Keratinocyte (primary cell): ENCODE measurements around the gene FOXP3. TPM values are rescaled to one million over a fixed set of nuclear protein-coding genes. Genes with fewer than 3 reads are reported as not detected.

Experiments used
- DNase-seq: peaks from one replicate; pipeline ENCODE4 v3.0.0-alpha.2; 2011; ENCODE audit warnings: low read depth, missing footprints, low spot score
- FAIRE-seq: peaks from 2 replicates; lab custom pipeline; 2011; peaks lifted over from hg19 to GRCh38; lab: Jason Lieb, UNC
- H2AFZ ChIP-seq: 2 replicates; pipeline ENCODE4 v1.6.0; 2012; ENCODE audit warnings: low read length, control low read depth, inconsistent platforms; ENCODE audit not compliant: control insufficient read depth
- H3K27ac ChIP-seq: 2 replicates; pipeline ENCODE4 v1.5.1; 2011; ENCODE audit warnings: low read length; ENCODE audit not compliant: control insufficient read depth, insufficient read depth
- H3K27me3 ChIP-seq: 3 replicates; pipeline ENCODE4 v1.6.0; 2011; ENCODE audit warnings: low read length; ENCODE audit not compliant: control insufficient read depth, insufficient read depth; ENCODE audit errors: extremely low read depth
- H3K36me3 ChIP-seq, 2 experiments: 2 replicates in 1 of 2; 3 replicates in 1 of 2; pipeline ENCODE4 v1.5.1; 2011; ENCODE audit warnings: low read length in 2 of 2, mild to moderate bottlenecking in 1 of 2; ENCODE audit not compliant: control insufficient read depth in 2 of 2, insufficient read depth in 2 of 2; ENCODE audit errors: extremely low read depth in 1 of 2
- H3K4me1 ChIP-seq: 3 replicates; pipeline ENCODE4 v1.5.1; 2011; ENCODE audit warnings: low read length; ENCODE audit not compliant: control insufficient read depth, insufficient read depth; ENCODE audit errors: extremely low read depth
- H3K4me2 ChIP-seq: 3 replicates; pipeline ENCODE4 v1.6.0; 2011; ENCODE audit warnings: low read depth, low read length; ENCODE audit not compliant: control insufficient read depth, insufficient read depth; ENCODE audit errors: extremely low read depth
- H3K4me3 ChIP-seq, 3 experiments: fragments of 200-600 bp in 1 of 3; sonication (generic) in 1 of 3; 2 replicates in 2 of 3; 3 replicates in 1 of 3; pipeline ENCODE4 v1.5.1; 2011 to 2016; ENCODE audit warnings: low read length in 3 of 3, mild to moderate bottlenecking in 3 of 3, control low read depth in 2 of 3, inconsistent platforms in 1 of 3, low read depth in 1 of 3, mixed read lengths in 1 of 3, mixed run types in 1 of 3, moderate library complexity in 1 of 3; ENCODE audit not compliant: control insufficient read depth in 2 of 3, insufficient read depth in 2 of 3; ENCODE audit errors: extremely low read depth in 1 of 3
- H3K79me2 ChIP-seq: 2 replicates; pipeline ENCODE4 v1.6.0; 2012; ENCODE audit warnings: low read length; ENCODE audit not compliant: control insufficient read depth, insufficient read depth
- H3K9ac ChIP-seq: 3 replicates; pipeline ENCODE4 v1.6.0; 2011; ENCODE audit warnings: low read length; ENCODE audit not compliant: control insufficient read depth, insufficient read depth; ENCODE audit errors: extremely low read depth
- H3K9me1 ChIP-seq: 3 replicates; pipeline ENCODE4 v1.6.0; 2011; ENCODE audit warnings: low read length; ENCODE audit not compliant: control insufficient read depth, insufficient read depth; ENCODE audit errors: extremely low read depth
- H3K9me3 ChIP-seq: 2 replicates; pipeline ENCODE4 v1.5.1; 2012; ENCODE audit warnings: low read depth, low read length; ENCODE audit not compliant: control insufficient read depth
- H4K20me1 ChIP-seq: 3 replicates; pipeline ENCODE4 v1.6.0; 2011; ENCODE audit warnings: low read length; ENCODE audit not compliant: control insufficient read depth, insufficient read depth; ENCODE audit errors: extremely low read depth
- CTCF ChIP-seq, 3 experiments: IDR thresholded peaks in 1 of 3; conservative IDR thresholded peaks in 1 of 3; optimal IDR thresholded peaks in 1 of 3; 2 replicates in 2 of 3; 3 replicates in 1 of 3; pipeline versions ENCODE3 to v1.5.1; 2011; ENCODE audit warnings: low read length in 3 of 3, mild to moderate bottlenecking in 3 of 3, moderate library complexity in 2 of 3, control low read depth in 1 of 3, inconsistent platforms in 1 of 3; ENCODE audit not compliant: insufficient read depth in 2 of 3; ENCODE audit errors: extremely low read depth in 1 of 3
- EZH2 ChIP-seq: IDR thresholded peaks from one replicate; pipeline ENCODE4 v1.6.1; 2012; ENCODE audit warnings: inconsistent platforms, mild to moderate bottlenecking, low read length, moderate library complexity
- dilution Hi-C: fragments of 300-500 bp; cut with MboI; formaldehyde crosslinking; loops from one replicate; pipeline ENCODE4 v1.7.0; 2020; ENCODE audit warnings: low sequenced_read_pairs; ENCODE audit not compliant: extremely low pct_ligation_motif_present
- polyA plus RNA-seq, 5 experiments: library from polyadenylated mRNA; depleted of rRNA in 3 of 5; stranded (reverse) in 3 of 5; stranded (forward) in 1 of 5; unstranded in 1 of 5; fragments of >200 nt; gene quantifications; 1 replicate in 1 of 5; 2 replicates in 3 of 5; 3 replicates in 1 of 5; pipeline versions ENCODE4 v1.2.1 to v1.2.3, GENCODE V29; 2011 to 2012; ENCODE audit warnings: missing spikeins in 2 of 5, low read depth in 1 of 5, low replicate concordance in 1 of 5

Gene FOXP3
- polyA plus RNA-seq, 1 donor (not counting 4 experiments of a cell fraction or from before 2014, with no cell fraction given), result 0.05 TPM

GRCh38 chrX:49257074-49257790 is 7.3 kb downstream of the FOXP3 start:
- H3K4me3 ChIP-seq, result no peak overlapping the region
- no peak overlapping the region for H2AFZ ChIP-seq
- no peaks in the 10 kb centered on the region for H3K27me3 ChIP-seq
- DNase-seq, result no peak
- no peak for TF ChIP-seq CTCF (optimal IDR thresholded peaks at IDR 0.05 in 1 of 3, IDR thresholded peaks at IDR 0.05 in 1 of 3, conservative IDR thresholded peaks at IDR 0.05 in 1 of 3; ENCODE audit: extremely low read depth in 1 of 3, insufficient read depth in 2 of 3, low read length in 3 of 3)
- no peak for TF ChIP-seq EZH2
- no peaks in the 10 kb centered on the region for H3K9me1 ChIP-seq
- H3K9ac ChIP-seq, result no peak overlapping the region
- H3K27ac ChIP-seq, result no peak overlapping the region
- H3K36me3 ChIP-seq, result no peaks in the 10 kb centered on the region
- dilution Hi-C loops, result no loop called here
- H4K20me1 ChIP-seq, result no peaks in the 10 kb centered on the region
- H3K79me2 ChIP-seq, result no peaks in the 10 kb centered on the region
- no peak overlapping the region for H3K4me2 ChIP-seq
- no peak for FAIRE-seq
- no peaks in the 10 kb centered on the region for H3K9me3 ChIP-seq
- no peaks in the 10 kb centered on the region for H3K4me1 ChIP-seq

GRCh38 chrX:49256268-49256995 is 8.1 kb downstream of the FOXP3 start:
- no peak overlapping the region for H3K9ac ChIP-seq
- H3K27ac ChIP-seq, result no peak overlapping the region

More at GRCh38 chrX:49256268-49256995, 8.1 kb downstream of the FOXP3 start:
- Histone ChIP-seq H3K79me2 (no peaks in the 10 kb centered on the region), H3K4me3 (no peak overlapping the region), H3K9me3 (no peaks in the 10 kb centered on the region), H4K20me1 (no peaks in the 10 kb centered on the region), H3K4me1 (no peaks in the 10 kb centered on the region), H3K4me2 (no peak overlapping the region), H3K9me1 (no peaks in the 10 kb centered on the region), H2AFZ (no peak overlapping the region), H3K27me3 (no peaks in the 10 kb centered on the region), H3K36me3 (no peaks in the 10 kb centered on the region)
- DNase-seq, result no peak
- no peak for FAIRE-seq
- dilution Hi-C loops, result no loop called here
- no peak for TF ChIP-seq EZH2
- no peak for TF ChIP-seq CTCF (optimal IDR thresholded peaks at IDR 0.05 in 1 of 3, IDR thresholded peaks at IDR 0.05 in 1 of 3, conservative IDR thresholded peaks at IDR 0.05 in 1 of 3; ENCODE audit: extremely low read depth in 1 of 3, insufficient read depth in 2 of 3, low read length in 3 of 3)
